GM10847 (cell line): ENCODE results near the gene TPCN1.

ENCODE experiments used
- POLR2A ChIP-seq: IDR thresholded peaks from 2 replicates; pipeline ENCODE4 v1.6.1; 2011; ENCODE audit not compliant: insufficient read length; ENCODE audit errors: extremely low read depth

TPCN1 gene

DNA sequence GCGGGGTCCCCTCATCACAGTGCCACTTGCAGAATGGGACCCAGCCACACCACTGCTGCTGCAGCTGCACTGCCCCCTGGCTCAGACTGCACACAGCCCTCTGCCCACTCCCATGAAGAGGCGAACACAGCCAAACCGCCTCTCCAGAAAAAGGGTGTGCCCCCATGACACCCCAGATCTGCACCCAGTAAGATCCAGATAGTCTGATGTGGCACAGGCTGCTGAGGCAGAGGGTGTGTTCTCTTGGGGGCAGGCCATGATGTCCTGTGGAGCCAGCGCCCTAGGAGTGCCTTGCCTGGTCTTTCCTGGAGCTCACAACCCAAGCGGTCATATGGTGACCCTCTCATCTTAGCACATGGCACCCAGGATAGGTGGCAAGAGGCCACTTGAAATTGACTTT, 69.2 kb downstream of the TPCN1 start:
- no peak for TF ChIP-seq POLR2A

DNA sequence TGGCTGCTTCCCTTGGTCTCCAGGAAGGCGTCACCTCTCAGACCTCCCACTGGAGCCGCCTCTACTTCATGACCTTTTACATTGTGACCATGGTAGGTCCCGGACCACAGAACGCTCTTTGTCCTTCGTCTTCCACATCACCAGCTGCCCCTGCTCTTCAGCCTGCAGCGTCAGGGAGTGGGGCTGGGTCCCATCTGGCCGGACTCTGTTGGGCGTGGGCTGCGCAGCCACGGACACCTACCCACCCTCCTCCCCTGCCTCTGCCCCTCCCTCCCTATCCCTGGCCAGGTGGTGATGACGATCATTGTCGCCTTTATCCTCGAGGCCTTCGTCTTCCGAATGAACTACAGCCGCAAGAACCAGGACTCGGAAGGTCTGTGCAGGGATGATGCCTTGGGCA, 70.3 kb downstream of the TPCN1 start:
- TF ChIP-seq POLR2A: no peak

DNA sequence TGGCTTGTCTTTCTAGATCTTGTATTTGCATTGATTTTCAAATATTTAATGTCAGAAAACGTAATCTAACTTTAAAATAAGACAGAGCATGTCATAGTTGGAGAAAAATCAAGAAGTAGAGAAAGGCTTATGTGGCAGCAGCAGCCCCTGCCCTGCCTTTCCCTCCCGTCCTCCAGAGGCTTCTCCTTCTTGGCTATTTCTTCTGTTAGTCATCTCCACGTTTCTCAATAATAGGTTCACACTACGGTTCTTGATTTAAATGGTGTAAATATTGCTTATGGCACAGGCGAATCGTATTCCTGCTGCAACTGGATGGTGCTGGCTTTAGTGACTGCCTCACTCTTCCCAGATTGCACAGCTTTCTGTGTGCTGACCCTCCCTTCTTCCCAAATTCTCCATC, 70.8 kb downstream of the TPCN1 start:
- no peak for TF ChIP-seq POLR2A

GRCh38 chr12:113292547-113292946, 71.3 kb downstream of the TPCN1 start:
- TF ChIP-seq POLR2A: no peak

DNA sequence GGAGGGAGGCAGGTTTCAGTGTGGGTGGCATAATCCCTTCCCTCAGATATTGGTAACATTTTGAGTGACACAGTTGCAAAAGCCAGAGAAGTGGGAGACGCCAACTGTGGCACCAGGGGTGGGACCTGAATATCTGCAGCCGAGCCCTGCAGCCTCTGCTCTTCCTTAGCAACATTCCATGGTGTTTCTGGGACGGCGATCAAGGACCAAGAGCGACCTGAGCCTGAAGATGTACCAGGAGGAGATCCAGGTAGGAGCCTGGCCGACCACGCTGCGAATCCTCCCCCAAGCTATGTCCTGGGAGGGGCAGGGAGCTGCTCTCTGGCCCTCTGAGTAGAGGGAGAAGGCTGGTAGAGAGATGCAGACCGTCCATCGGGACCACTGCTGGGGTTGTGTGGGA, 71.8 kb downstream of the TPCN1 start:
- TF ChIP-seq POLR2A: no peak

DNA sequence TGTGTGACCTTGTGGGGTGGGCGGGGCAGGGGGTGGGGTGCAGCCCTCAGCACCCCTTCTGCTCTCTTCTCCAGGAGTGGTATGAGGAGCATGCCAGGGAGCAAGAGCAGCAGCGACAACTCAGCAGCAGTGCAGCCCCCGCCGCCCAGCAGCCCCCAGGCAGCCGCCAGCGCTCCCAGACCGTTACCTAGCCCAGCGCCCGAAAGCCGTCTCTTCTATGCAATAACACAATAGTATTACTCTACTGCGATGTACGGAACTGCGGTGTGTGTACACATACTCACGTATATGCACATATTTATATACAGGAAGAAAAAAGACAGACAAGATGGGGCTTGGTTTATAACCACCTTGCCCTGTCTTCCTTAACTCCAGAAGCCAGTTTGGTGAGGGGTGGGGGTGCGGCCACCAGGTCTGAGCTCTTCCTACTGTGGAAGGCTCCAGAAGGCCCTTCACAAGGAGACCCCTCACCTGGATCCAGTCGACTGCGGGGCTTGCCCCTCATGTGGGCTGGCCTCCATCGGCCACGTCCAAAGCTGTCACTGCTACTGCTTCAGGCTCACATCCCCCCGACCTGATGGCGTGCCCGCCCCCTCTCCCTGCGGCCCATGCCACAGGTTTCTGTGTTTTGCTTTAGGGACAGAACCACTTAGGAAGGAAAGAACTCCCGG, 74.8 kb downstream of the TPCN1 start:
- no peak for TF ChIP-seq POLR2A

DNA sequence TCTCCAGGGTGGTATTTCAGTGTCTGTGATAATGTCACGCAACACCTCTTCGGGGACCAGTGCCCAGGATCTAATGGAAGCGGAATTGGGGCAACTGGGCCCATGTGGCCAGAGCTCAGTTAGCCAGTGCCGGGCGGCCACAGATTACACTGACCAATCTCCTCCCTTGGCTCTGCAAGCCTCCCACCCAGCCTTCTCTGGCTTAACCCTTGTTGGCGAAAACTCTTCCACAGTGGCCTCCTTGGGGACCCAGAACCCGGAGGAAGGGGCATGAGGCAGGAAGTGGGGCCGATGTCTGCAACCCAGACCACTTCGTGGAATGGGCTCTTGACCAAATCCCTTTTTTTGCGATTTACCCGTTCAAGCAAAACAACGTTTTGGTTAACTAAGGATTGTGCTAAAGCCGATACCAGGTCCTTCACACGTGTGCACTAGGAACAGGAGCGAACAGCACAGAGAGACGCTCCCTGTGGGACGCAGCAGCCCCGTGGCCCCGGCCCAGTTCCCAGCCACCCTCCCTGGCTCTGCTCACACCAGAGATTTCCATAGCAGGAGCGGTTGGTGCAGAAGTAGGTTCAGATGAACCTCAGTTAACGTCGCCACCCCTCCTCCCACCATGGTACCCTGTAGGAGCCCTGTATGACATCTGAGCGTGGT, 75.4 kb downstream of the TPCN1 start:
- no peak for TF ChIP-seq POLR2A

GRCh38 chr12:113297214-113297587, 75.9 kb downstream of the TPCN1 start:
- no peak for TF ChIP-seq POLR2A

- no peak for TF ChIP-seq POLR2A
Observed at GRCh38 chr12:113297621-113298471, 76.6 kb downstream of the TPCN1 start.

- TF ChIP-seq POLR2A: no peak
Observed at GRCh38 chr12:113298472-113298817, 77.2 kb downstream of the TPCN1 start.

- TF ChIP-seq POLR2A: no peak
Observed at GRCh38 chr12:113298861-113299545, 77.7 kb downstream of the TPCN1 start.

DNA sequence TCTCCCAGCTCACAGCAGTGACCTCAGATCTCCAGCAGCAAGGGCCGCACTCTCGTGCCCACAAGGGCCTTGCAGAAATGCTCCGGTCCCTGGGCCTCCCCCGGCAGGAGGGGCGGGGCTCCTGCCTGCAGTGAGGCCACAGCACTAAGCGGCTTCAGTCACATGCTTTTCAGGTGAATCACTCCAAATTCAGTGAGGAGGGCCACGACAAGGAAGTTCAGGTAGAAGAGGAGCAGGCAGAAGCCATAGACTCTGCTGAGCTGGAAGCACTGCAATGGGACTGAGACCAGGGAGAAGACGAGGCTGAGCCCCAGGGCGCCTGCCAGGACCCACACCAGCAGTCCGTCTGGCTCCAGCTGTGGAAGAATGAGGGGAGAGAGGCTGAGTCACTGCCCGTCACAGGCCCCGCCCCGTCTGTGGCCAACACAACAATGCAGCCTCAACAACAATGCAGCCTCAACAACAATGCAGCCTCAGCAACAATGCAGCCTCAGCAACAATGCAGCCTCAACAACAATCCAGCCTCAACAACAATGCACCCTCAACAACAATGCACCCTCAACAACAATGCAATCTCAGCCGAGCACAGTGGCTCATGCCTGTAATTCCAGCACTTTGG, 78.5 kb downstream of the TPCN1 start:
- no peak for TF ChIP-seq POLR2A

DNA sequence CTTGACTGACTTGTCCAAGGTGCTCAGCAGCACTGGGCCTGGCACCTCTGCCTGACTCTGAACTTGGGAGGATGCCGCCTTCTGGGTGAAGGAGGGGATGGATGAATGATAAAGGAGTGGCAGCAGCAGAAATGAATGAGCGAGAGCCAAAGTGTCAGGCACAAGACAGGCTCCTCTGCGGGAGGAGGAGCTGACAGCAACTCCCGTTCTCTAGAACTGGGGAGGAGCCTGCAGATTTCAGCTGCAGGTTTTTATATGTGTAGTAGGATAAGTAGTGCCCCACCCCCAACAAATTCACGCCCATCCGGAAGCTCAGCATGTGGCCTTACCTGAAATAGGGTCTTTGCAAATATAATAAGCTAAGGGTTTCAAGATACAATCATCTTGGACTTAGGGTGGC, 80.5 kb downstream of the TPCN1 start:
- TF ChIP-seq POLR2A: no peak

- TF ChIP-seq POLR2A: no peak
Observed at GRCh38 chr12:113302466-113302865, 81.2 kb downstream of the TPCN1 start.
